GM12878 (cell line): ENCODE measurements around the gene THAP7. TPM values are rescaled to one million over a fixed set of nuclear protein-coding genes. Genes with fewer than 3 reads are reported as not detected.
A peak's percentile ranks its signal among the peaks of the same experiment; 100 is the strongest.

Source experiments
- ATAC-seq: fragments of 200-7000 bp; cut with Tn5 transposase; 3 replicates; pipeline ENCODE4 v1.9.1; 2020; ENCODE audit warnings: mild to moderate bottlenecking, moderate library complexity
- BruUV-seq: library from RNA; stranded (reverse); fragments of 400-500 nt; replicated peaks from 2 replicates; lab custom pipeline; 2021; lab: Mats Ljungman, UMichigan
- CTCF ChIA-PET: fragments of 300-600 bp; sonication (Branson Sonifier 250); formaldehyde crosslinking; extraction: SDS; loops from one replicate; lab custom pipeline; 2021; ENCODE audit warnings: inconsistent platforms; lab: Yijun Ruan, JAX
- POLR2A ChIA-PET: fragments of 350-600 bp; formaldehyde crosslinking; extraction: SDS; loops from one replicate; lab custom pipeline; 2021; ENCODE audit warnings: inconsistent platforms; lab: Charles Lee
- RAD21 ChIA-PET: fragments of 300-600 bp; sonication (Branson Sonifier 250); formaldehyde crosslinking; loops from one replicate; lab custom pipeline; 2023; ENCODE audit warnings: antibody characterized with exemption; ENCODE audit not compliant: unreplicated experiment; lab: Charles Lee
- SMC1A ChIA-PET: fragments of 300-600 bp; sonication (Branson Sonifier 250); formaldehyde crosslinking; loops from one replicate; lab custom pipeline; 2023; ENCODE audit not compliant: unreplicated experiment, uncharacterized antibody; lab: Charles Lee
- DNase-seq: peaks from one replicate; pipeline ENCODE4 v3.0.0-alpha.2; 2011; ENCODE audit warnings: low read depth, low spot score
- FAIRE-seq: peaks from 3 replicates; lab custom pipeline; 2011; peaks lifted over from hg19 to GRCh38; lab: Jason Lieb, UNC
- H2AFZ ChIP-seq: 2 replicates; pipeline ENCODE4 v1.6.0; 2011; ENCODE audit warnings: low read depth, low read length, control low read depth; ENCODE audit not compliant: control insufficient read depth
- H3K27ac ChIP-seq: 2 replicates; pipeline ENCODE4 v1.5.1; 2011; ENCODE audit warnings: control low read depth; ENCODE audit not compliant: control insufficient read depth, insufficient read depth
- H3K27me3 ChIP-seq, 2 experiments: replicated peaks in 1 of 2; 2 replicates each; pipeline versions ENCODE4 v1.6.0 to v1.6.1; 2011; ENCODE audit warnings: low read length in 1 of 2; ENCODE audit not compliant: control insufficient read depth in 2 of 2, insufficient read depth in 2 of 2
- H3K36me3 ChIP-seq, 2 experiments: 2 replicates each; pipeline ENCODE4 v1.5.1; 2011; ENCODE audit warnings: low read length in 1 of 2; ENCODE audit not compliant: control insufficient read depth in 2 of 2, insufficient read depth in 2 of 2
- H3K4me1 ChIP-seq: 2 replicates; pipeline ENCODE4 v1.6.1; 2011; ENCODE audit warnings: mild to moderate bottlenecking, low read length, moderate library complexity, mixed read lengths; ENCODE audit not compliant: control insufficient read depth, insufficient read depth
- H3K4me2 ChIP-seq: 2 replicates; pipeline ENCODE4 v1.6.0; 2011; ENCODE audit warnings: control low read depth; ENCODE audit not compliant: control insufficient read depth, insufficient read depth
- H3K4me3 ChIP-seq: fragments of 200-600 bp; sonication (generic); 2 replicates; pipeline ENCODE4 v1.5.1; 2016
- H3K79me2 ChIP-seq: 2 replicates; pipeline ENCODE4 v1.6.0; 2011; ENCODE audit warnings: low read length; ENCODE audit not compliant: control insufficient read depth, insufficient read depth
- H3K9ac ChIP-seq: 2 replicates; pipeline ENCODE4 v1.8.0; 2011; ENCODE audit warnings: low read length, control low read depth, mixed read lengths; ENCODE audit not compliant: control insufficient read depth, insufficient read depth
- H3K9me3 ChIP-seq: replicated peaks from 3 replicates; pipeline ENCODE4 v1.5.1; 2011; ENCODE audit warnings: mild to moderate bottlenecking, low read length; ENCODE audit not compliant: control insufficient read depth, insufficient read depth
- H4K20me1 ChIP-seq: 2 replicates; pipeline ENCODE4 v1.6.0; 2011; ENCODE audit not compliant: control insufficient read depth, insufficient read depth
- CBX3 ChIP-seq: fragments of 200-600 bp; sonication (generic); IDR thresholded peaks from 2 replicates; pipeline ENCODE4 v1.6.1; 2016; ENCODE audit warnings: low read depth, borderline replicate concordance
- KDM1A ChIP-seq: fragments of 200-600 bp; sonication (generic); IDR thresholded peaks from 2 replicates; pipeline ENCODE4 v1.6.1; 2016; ENCODE audit warnings: borderline replicate concordance
- MTA2 ChIP-seq: fragments of 450-650 bp; IDR thresholded peaks from 2 replicates; pipeline ENCODE4 v1.6.1; 2016; ENCODE audit warnings: low read depth, mild to moderate bottlenecking, moderate library complexity
- MTA3 ChIP-seq: IDR thresholded peaks from 2 replicates; pipeline ENCODE4 v1.6.1; 2012; ENCODE audit warnings: low read length, inconsistent platforms, borderline replicate concordance
- NR2C1 ChIP-seq: fragments of 450-650 bp; IDR thresholded peaks from 2 replicates; pipeline ENCODE4 v1.6.1; 2017; ENCODE audit warnings: antibody characterized with exemption, mild to moderate bottlenecking, moderate library complexity
- POLR2A ChIP-seq: IDR thresholded peaks from 2 replicates; pipeline ENCODE4 v1.6.1; 2011; ENCODE audit warnings: low read depth, mild to moderate bottlenecking, low read length
- POLR2AphosphoS5 ChIP-seq: IDR thresholded peaks from 2 replicates; pipeline ENCODE4 v1.6.1; 2011; ENCODE audit warnings: mild to moderate bottlenecking, low read length, inconsistent platforms
- SPI1 ChIP-seq: IDR thresholded peaks from 2 replicates; pipeline ENCODE4 v1.6.1; 2011; ENCODE audit warnings: low read depth, mild to moderate bottlenecking, low read length, moderate library complexity, borderline replicate concordance; ENCODE audit not compliant: insufficient read depth
- SUPT20H ChIP-seq: IDR thresholded peaks from 2 replicates; pipeline ENCODE4 v1.6.1; 2011; ENCODE audit warnings: low read depth, mild to moderate bottlenecking, low read length, moderate library complexity, borderline replicate concordance; ENCODE audit not compliant: control insufficient read depth
- ZNF622 ChIP-seq: fragments of 450-650 bp; IDR thresholded peaks from 2 replicates; pipeline ENCODE4 v1.6.1; 2017; ENCODE audit warnings: mild to moderate bottlenecking, inconsistent platforms
- WGBS: methylation state at CpG from one replicate; pipeline ENCODE4 v1.1.6; 2016; ENCODE audit warnings: low lambda C conversion rate; ENCODE audit not compliant: insufficient replicate concordance, insufficient coverage; ENCODE audit errors: missing lambda C conversion rate; 5-methylcytosine and 5-hydroxymethylcytosine counted together
- in situ Hi-C: fragments of 300-500 bp; cut with MboI; formaldehyde crosslinking; loops from 9 replicates; pipeline ENCODE4 v1.14.3; 2018; ENCODE audit warnings: mixed read lengths
- intact Hi-C: fragments of 100-400 bp; cut with micrococcal nuclease; formaldehyde crosslinking; loops from one replicate; pipeline ENCODE4 v1.14.2; 2022; ENCODE audit not compliant: unreplicated experiment
- polyA plus RNA-seq, 11 experiments: library from polyadenylated mRNA; depleted of rRNA in 4 of 11; unstranded in 6 of 11; stranded (reverse) in 5 of 11; fragments of >200 nt; fragmentation: Nextera tagmentation in 4 of 11; fragmentation: Illumina TruSeq in 1 of 11; extraction: Ambion mirVana in 4 of 11; extraction: Trizol in 1 of 11; gene quantifications; 1 replicate in 1 of 11; 2 replicates in 10 of 11; pipeline versions ENCODE4 v1.2.1 to v1.2.3, GENCODE V29; 2011 to 2016; ENCODE audit warnings: inconsistent platforms in 2 of 11, missing spikeins in 2 of 11, low read depth in 1 of 11
- total RNA-seq, 4 experiments: library from RNA; depleted of rRNA in 3 of 4; stranded (reverse); fragments of >200 nt in 3 of 4; fragmentation: Illumina TruSeq in 1 of 4; extraction: Trizol in 1 of 4; gene quantifications; 2 replicates each; pipeline versions ENCODE4 v1.2.1 to v1.2.3, GENCODE V29; 2013 to 2021
- TF ChIP-seq, protein P1 (sequence below): IDR thresholded peaks from 2 replicates; pipeline ENCODE4 v1.6.1; 2011; ENCODE audit warnings: borderline replicate concordance, low read depth, mild to moderate bottlenecking, moderate library complexity, mixed read lengths, low read length; ENCODE audit not compliant: insufficient read depth; ENCODE audit errors: extremely low read length
- TF ChIP-seq, protein P2 (sequence below): fragments of 450-650 bp; IDR thresholded peaks from 2 replicates; pipeline ENCODE4 v1.6.1; 2017; ENCODE audit warnings: low read depth, mild to moderate bottlenecking, moderate library complexity
- TF ChIP-seq, protein P3 (sequence below): fragments of 450-650 bp; conservative IDR thresholded peaks from 2 replicates; pipeline ENCODE4 v1.6.1; 2017; ENCODE audit warnings: mild to moderate bottlenecking, moderate library complexity
- TF ChIP-seq, protein P4 (sequence below): fragments of 450-650 bp; IDR thresholded peaks from 2 replicates; pipeline ENCODE4 v1.6.1; 2017; ENCODE audit warnings: mild to moderate bottlenecking, moderate library complexity

The THAP7 gene
- total and polyA plus RNA-seq, 10 of the 15 experiments (the other 5 are each of a cell fraction or from before 2014, with no cell fraction given), result 0.66 to 58.3 (median 26.3) TPM

DNA sequence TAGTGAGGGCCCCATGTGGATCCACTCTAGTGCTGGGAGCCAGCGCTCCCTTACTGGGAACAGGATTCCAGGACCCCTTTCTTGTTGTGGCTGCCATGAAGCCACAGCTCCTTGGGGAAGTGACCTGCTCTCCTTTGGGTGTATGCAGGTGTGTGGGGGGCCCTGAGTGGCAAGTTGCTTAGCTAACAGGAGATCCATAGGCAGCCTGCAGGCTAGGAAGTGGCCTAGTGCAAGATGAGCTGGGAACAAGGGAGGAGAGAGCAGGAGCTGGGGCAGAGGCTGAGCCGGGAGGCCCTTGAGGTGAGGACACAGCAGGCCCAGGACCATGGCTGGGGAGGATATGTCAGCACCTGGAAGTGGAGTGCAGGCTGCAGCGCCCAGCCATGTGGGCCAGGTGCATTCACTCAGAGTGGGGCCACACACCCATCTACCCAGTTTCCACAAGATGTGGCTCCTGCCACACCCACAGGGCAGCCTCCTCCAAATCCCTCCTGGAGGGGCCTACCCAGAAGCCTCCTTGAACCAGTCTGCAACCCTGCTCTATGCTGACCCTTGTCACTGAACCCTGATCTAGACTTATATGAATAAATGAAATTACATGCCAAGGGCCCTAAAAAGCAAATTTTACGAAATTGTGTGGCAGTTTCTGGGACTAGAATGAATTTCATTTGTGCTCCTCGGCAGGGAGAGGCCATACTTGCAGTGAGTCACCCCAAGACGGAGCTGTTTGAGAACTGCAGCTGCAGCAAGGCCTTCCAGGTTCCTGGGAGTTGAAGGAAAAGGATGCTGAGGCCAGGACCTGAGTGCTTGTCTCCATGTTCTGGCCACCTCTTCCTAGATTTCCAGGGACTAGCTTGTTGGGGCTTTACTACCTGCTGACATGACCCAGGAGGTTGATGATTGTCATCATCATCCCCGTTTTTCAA, 3.2 kb downstream of the THAP7 start:
- Histone ChIP-seq H3K79me2 (peaks cover 21% of the 10 kb centered on the region), H3K9me3 (no peaks in the 10 kb centered on the region), H3K4me3 (no peak overlapping the region), H4K20me1 (no peaks in the 10 kb centered on the region), H3K4me1 (peaks cover 5% of the 10 kb centered on the region), H3K36me3 (peaks cover 2 to 4% of the 10 kb centered on the region in 2 experiments; a peak in 2 of 4 replicates), H3K9ac (no peak overlapping the region), H3K27ac (no peak overlapping the region), H3K4me2 (no peak overlapping the region), H3K27me3 (no peaks in the 10 kb centered on the region), H2AFZ (no peak overlapping the region)
- in situ Hi-C loops (no loop called here), intact Hi-C loops (no loop called here)
- WGBS, result 61% methylated on average over 7 of the region's 7 CpGs
- RAD21 ChIA-PET, result no interaction called here
- POLR2A ChIA-PET, result no interaction called here
- BruUV-seq, result no TSS peak
- ATAC-seq, result no peak
- DNase-seq, result no peak
- SMC1A ChIA-PET, result no interaction called here
- no peak for FAIRE-seq
- CTCF ChIA-PET, result no interaction called here
- TF ChIP-seq NR2C1 (no peak), CBX3 (no peak), KDM1A (no peak), ZNF622 (no peak), POLR2AphosphoS5 (peak; percentile 44), SUPT20H (no peak), POLR2A (0 out of 2 replicates have a peak, but pooled peaks have one; percentile 41), MTA2 (no peak), SPI1 (no peak), MTA3 (0 out of 2 replicates have a peak, but pooled peaks have one; percentile 22)
- TF ChIP-seq, protein P1, sequence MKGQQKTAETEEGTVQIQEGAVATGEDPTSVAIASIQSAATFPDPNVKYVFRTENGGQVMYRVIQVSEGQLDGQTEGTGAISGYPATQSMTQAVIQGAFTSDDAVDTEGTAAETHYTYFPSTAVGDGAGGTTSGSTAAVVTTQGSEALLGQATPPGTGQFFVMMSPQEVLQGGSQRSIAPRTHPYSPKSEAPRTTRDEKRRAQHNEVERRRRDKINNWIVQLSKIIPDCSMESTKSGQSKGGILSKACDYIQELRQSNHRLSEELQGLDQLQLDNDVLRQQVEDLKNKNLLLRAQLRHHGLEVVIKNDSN, result no peak
- TF ChIP-seq, protein P2, sequence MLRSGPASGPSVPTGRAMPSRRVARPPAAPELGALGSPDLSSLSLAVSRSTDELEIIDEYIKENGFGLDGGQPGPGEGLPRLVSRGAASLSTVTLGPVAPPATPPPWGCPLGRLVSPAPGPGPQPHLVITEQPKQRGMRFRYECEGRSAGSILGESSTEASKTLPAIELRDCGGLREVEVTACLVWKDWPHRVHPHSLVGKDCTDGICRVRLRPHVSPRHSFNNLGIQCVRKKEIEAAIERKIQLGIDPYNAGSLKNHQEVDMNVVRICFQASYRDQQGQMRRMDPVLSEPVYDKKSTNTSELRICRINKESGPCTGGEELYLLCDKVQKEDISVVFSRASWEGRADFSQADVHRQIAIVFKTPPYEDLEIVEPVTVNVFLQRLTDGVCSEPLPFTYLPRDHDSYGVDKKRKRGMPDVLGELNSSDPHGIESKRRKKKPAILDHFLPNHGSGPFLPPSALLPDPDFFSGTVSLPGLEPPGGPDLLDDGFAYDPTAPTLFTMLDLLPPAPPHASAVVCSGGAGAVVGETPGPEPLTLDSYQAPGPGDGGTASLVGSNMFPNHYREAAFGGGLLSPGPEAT, result no peak
- TF ChIP-seq, protein P3, sequence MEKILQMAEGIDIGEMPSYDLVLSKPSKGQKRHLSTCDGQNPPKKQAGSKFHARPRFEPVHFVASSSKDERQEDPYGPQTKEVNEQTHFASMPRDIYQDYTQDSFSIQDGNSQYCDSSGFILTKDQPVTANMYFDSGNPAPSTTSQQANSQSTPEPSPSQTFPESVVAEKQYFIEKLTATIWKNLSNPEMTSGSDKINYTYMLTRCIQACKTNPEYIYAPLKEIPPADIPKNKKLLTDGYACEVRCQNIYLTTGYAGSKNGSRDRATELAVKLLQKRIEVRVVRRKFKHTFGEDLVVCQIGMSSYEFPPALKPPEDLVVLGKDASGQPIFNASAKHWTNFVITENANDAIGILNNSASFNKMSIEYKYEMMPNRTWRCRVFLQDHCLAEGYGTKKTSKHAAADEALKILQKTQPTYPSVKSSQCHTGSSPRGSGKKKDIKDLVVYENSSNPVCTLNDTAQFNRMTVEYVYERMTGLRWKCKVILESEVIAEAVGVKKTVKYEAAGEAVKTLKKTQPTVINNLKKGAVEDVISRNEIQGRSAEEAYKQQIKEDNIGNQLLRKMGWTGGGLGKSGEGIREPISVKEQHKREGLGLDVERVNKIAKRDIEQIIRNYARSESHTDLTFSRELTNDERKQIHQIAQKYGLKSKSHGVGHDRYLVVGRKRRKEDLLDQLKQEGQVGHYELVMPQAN, result no peak
- TF ChIP-seq, protein P4, sequence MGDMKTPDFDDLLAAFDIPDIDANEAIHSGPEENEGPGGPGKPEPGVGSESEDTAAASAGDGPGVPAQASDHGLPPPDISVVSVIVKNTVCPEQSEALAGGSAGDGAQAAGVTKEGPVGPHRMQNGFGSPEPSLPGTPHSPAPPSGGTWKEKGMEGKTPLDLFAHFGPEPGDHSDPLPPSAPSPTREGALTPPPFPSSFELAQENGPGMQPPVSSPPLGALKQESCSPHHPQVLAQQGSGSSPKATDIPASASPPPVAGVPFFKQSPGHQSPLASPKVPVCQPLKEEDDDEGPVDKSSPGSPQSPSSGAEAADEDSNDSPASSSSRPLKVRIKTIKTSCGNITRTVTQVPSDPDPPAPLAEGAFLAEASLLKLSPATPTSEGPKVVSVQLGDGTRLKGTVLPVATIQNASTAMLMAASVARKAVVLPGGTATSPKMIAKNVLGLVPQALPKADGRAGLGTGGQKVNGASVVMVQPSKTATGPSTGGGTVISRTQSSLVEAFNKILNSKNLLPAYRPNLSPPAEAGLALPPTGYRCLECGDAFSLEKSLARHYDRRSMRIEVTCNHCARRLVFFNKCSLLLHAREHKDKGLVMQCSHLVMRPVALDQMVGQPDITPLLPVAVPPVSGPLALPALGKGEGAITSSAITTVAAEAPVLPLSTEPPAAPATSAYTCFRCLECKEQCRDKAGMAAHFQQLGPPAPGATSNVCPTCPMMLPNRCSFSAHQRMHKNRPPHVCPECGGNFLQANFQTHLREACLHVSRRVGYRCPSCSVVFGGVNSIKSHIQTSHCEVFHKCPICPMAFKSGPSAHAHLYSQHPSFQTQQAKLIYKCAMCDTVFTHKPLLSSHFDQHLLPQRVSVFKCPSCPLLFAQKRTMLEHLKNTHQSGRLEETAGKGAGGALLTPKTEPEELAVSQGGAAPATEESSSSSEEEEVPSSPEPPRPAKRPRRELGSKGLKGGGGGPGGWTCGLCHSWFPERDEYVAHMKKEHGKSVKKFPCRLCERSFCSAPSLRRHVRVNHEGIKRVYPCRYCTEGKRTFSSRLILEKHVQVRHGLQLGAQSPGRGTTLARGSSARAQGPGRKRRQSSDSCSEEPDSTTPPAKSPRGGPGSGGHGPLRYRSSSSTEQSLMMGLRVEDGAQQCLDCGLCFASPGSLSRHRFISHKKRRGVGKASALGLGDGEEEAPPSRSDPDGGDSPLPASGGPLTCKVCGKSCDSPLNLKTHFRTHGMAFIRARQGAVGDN, result no peak
